ENCODE measurements around the gene GIPC3.

The GIPC3 gene

DNA sequence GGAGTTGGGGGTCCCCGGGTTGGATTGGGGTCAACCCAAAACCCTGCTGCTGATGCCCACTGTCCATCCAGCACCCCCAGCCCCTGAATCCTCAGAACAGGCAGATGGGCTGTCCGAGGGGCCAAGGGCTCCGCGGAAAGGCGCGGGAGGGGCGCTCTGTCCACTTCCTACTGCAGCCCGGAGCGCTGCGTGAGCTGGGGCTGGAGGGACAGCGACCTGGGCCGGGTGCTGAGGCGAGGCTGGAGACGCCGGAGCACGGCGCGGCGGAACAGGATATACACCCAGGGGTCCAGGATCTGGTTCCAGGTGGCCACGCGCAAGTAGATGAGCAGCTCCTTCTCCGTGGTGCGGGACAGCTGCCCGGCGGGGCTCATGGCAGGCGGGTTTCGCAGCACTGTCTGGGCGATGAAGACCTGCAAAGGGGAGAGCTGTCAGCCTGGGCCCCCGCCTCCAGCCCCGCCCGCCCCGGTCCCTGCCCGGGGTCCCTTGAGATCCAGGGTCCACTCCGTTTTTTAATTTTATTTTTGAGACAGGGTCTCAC, 10.3 kb downstream of the GIPC3 start:
- TF ChIP-seq RAD21 (IDR thresholded peaks at IDR 0.05; ENCODE audit: low read depth) (no peak), EP300 (IDR thresholded peaks at IDR 0.05; ENCODE audit: borderline replicate concordance) (no peak), EGR1 (IDR thresholded peaks at IDR 0.05) (no peak), FOXM1 (IDR thresholded peaks at IDR 0.05; ENCODE audit: borderline replicate concordance, low read depth) (no peak), CEBPB (IDR thresholded peaks at IDR 0.05) (no peak), NFIC (IDR thresholded peaks at IDR 0.05) (no peak), CREB1 (IDR thresholded peaks at IDR 0.05; ENCODE audit: low read depth) (no peak)
- TF ChIP-seq, protein P1, sequence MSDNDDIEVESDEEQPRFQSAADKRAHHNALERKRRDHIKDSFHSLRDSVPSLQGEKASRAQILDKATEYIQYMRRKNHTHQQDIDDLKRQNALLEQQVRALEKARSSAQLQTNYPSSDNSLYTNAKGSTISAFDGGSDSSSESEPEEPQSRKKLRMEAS (IDR thresholded peaks at IDR 0.05): no peak
- TF ChIP-seq, protein P2, sequence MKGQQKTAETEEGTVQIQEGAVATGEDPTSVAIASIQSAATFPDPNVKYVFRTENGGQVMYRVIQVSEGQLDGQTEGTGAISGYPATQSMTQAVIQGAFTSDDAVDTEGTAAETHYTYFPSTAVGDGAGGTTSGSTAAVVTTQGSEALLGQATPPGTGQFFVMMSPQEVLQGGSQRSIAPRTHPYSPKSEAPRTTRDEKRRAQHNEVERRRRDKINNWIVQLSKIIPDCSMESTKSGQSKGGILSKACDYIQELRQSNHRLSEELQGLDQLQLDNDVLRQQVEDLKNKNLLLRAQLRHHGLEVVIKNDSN (IDR thresholded peaks at IDR 0.05): no peak

DNA sequence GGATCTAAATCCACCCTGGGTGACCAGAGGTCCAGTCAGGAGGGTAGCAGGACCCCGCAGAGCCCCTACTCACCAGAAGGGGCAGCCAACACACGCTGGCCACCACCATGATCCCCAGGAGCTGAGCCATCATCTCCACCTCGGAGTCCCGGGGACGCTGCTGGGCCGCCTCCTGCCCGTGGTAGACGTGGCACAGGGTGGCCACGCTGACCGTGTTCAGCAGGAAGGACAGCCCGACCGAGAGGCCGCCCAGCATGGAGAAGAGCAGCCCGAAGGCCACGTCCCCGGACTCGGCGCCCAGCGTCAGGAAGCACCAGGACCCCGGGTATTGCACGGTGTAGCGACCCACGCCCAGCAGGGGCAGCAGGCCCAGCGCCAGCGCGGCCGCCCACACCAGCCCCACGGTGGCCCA, 14.5 kb downstream of the GIPC3 start:
- TF ChIP-seq TCF12 (IDR thresholded peaks at IDR 0.05; ENCODE audit: low read depth) (no peak), CREB1 (IDR thresholded peaks at IDR 0.05; ENCODE audit: low read depth) (no peak), RAD21 (IDR thresholded peaks at IDR 0.05; ENCODE audit: low read depth) (no peak), NFIC (IDR thresholded peaks at IDR 0.05) (no peak), YY1 (IDR thresholded peaks at IDR 0.05; ENCODE audit: low read depth) (no peak), CEBPB (IDR thresholded peaks at IDR 0.05) (no peak), ZBTB7A (IDR thresholded peaks at IDR 0.05; ENCODE audit: low read depth) (no peak), FOXM1 (IDR thresholded peaks at IDR 0.05; ENCODE audit: borderline replicate concordance, low read depth) (no peak), EGR1 (IDR thresholded peaks at IDR 0.05) (no peak), EP300 (IDR thresholded peaks at IDR 0.05; ENCODE audit: borderline replicate concordance) (no peak), TEAD4 (IDR thresholded peaks at IDR 0.05) (no peak), TAF1 (IDR thresholded peaks at IDR 0.05; ENCODE audit: low read depth) (no peak)
- TF ChIP-seq, protein P1 (IDR thresholded peaks at IDR 0.05): no peak
- TF ChIP-seq, protein P3, sequence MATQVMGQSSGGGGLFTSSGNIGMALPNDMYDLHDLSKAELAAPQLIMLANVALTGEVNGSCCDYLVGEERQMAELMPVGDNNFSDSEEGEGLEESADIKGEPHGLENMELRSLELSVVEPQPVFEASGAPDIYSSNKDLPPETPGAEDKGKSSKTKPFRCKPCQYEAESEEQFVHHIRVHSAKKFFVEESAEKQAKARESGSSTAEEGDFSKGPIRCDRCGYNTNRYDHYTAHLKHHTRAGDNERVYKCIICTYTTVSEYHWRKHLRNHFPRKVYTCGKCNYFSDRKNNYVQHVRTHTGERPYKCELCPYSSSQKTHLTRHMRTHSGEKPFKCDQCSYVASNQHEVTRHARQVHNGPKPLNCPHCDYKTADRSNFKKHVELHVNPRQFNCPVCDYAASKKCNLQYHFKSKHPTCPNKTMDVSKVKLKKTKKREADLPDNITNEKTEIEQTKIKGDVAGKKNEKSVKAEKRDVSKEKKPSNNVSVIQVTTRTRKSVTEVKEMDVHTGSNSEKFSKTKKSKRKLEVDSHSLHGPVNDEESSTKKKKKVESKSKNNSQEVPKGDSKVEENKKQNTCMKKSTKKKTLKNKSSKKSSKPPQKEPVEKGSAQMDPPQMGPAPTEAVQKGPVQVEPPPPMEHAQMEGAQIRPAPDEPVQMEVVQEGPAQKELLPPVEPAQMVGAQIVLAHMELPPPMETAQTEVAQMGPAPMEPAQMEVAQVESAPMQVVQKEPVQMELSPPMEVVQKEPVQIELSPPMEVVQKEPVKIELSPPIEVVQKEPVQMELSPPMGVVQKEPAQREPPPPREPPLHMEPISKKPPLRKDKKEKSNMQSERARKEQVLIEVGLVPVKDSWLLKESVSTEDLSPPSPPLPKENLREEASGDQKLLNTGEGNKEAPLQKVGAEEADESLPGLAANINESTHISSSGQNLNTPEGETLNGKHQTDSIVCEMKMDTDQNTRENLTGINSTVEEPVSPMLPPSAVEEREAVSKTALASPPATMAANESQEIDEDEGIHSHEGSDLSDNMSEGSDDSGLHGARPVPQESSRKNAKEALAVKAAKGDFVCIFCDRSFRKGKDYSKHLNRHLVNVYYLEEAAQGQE (IDR thresholded peaks at IDR 0.05; ENCODE audit: low read depth): no peak
- TF ChIP-seq, protein P2 (IDR thresholded peaks at IDR 0.05): no peak

DNA sequence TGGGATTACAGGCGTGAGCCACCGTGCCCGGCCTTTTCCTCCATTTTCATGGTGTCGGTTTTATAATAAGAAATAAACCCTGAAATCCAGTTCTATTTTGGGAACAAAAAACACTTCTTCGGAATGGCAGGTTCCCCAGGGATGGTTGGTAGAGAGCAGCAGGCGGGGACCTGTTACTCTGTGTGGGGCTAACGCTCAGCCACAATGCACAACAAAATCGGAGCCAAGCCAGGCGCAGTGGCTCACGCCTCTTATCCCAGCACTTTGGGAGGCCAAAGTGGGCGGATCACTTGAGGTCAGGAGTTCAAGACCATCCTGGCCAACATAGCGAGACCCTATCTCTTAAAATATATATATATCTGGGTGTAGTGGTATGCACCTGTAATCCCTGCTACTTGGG, 15.7 kb downstream of the GIPC3 start:
- TF ChIP-seq CREB1 (IDR thresholded peaks at IDR 0.05; ENCODE audit: low read depth): no peak
- TF ChIP-seq YY1 (IDR thresholded peaks at IDR 0.05; ENCODE audit: low read depth): no peak
- no peak for TF ChIP-seq TEAD4 (IDR thresholded peaks at IDR 0.05)
- TF ChIP-seq EP300 (IDR thresholded peaks at IDR 0.05; ENCODE audit: borderline replicate concordance): no peak

DNA sequence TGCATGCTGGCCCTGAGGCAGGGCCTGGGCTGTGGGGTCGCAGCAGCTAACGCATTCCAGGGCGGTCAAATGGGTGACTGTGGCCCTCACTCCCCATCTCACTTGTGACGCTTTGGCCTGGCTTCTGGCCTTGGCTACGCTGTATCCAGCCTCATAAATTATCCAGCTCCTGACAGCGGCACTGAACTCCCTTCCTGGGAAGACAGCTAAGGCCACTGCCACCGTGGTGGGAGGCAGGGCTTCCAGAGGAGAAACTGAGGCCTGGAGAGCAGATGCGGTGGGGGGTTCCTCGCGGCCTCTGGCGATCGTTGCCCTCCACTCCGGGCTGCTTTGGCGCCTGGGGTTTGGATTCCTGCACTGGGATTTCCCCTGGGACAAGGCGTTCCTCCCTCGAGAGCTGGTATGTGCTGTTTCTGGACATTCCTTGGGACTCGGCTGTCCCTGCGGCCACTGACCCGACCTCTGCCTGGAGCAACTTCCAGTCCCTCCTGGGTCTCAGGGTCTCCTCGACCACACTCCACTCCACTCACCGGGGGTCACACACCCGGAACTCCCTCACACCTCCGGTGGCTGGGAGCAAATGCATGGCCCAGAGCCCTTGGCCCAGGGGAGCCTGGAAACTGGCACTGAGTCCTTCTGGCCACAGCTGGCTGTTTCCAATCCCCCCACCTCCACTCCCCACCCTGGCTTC, 18.0 kb downstream of the GIPC3 start:
- TF ChIP-seq TEAD4 (IDR thresholded peaks at IDR 0.05): no peak
- TF ChIP-seq NFIC (IDR thresholded peaks at IDR 0.05): no peak
- no peak for TF ChIP-seq ZBTB7A (IDR thresholded peaks at IDR 0.05; ENCODE audit: low read depth)
- TF ChIP-seq, protein P2 (IDR thresholded peaks at IDR 0.05): no peak
- TF ChIP-seq, protein P3 (IDR thresholded peaks at IDR 0.05; ENCODE audit: low read depth): no peak
- no peak for TF ChIP-seq EGR1 (IDR thresholded peaks at IDR 0.05)
- no peak for TF ChIP-seq TCF12 (IDR thresholded peaks at IDR 0.05; ENCODE audit: low read depth)
- no peak for TF ChIP-seq TAF1 (IDR thresholded peaks at IDR 0.05; ENCODE audit: low read depth)
- no peak for TF ChIP-seq EP300 (IDR thresholded peaks at IDR 0.05; ENCODE audit: borderline replicate concordance)
- no peak for TF ChIP-seq YY1 (IDR thresholded peaks at IDR 0.05; ENCODE audit: low read depth)
- TF ChIP-seq, protein P1 (IDR thresholded peaks at IDR 0.05): no peak
- TF ChIP-seq CEBPB (IDR thresholded peaks at IDR 0.05): no peak
- TF ChIP-seq CREB1 (IDR thresholded peaks at IDR 0.05; ENCODE audit: low read depth): no peak
- no peak for TF ChIP-seq RAD21 (IDR thresholded peaks at IDR 0.05; ENCODE audit: low read depth)
- no peak for TF ChIP-seq FOXM1 (IDR thresholded peaks at IDR 0.05; ENCODE audit: borderline replicate concordance, low read depth)

All from Ishikawa (cell line).